Kidney (tissue), 14 donors: ENCODE measurements around the gene LRRC49. TPM values are rescaled to one million over a fixed set of nuclear protein-coding genes. Genes with fewer than 3 reads are reported as not detected.

Experiments used
- DNase-seq, 5 donors: peaks; one replicate each; pipeline ENCODE4 v3.0.0-alpha.2; 2013 to 2020
- FAIRE-seq: peaks from 2 replicates; lab custom pipeline; 2012; peaks lifted over from hg19 to GRCh38; lab: Jason Lieb, UNC
- H3K27ac ChIP-seq, 2 donors: one replicate each; pipeline ENCODE4 v1.7.0; 2013; ENCODE audit warnings: low read depth in 2 of 2, low read length in 2 of 2, inconsistent platforms in 1 of 2
- H3K27me3 ChIP-seq: one replicate; pipeline ENCODE4 v1.7.1; 2013; ENCODE audit warnings: low read length, inconsistent platforms; ENCODE audit not compliant: control insufficient read depth, insufficient read depth
- H3K36me3 ChIP-seq, 3 donors: one replicate each; pipeline versions ENCODE4 v1.7.0 to v1.7.1; 2013; ENCODE audit warnings: low read length in 3 of 3, control low read depth in 1 of 3, inconsistent platforms in 1 of 3; ENCODE audit not compliant: insufficient read depth in 3 of 3, control insufficient read depth in 2 of 3
- H3K4me1 ChIP-seq, 3 donors: one replicate each; pipeline versions ENCODE4 v1.7.0 to v1.7.1; 2013; ENCODE audit warnings: low read length in 3 of 3, inconsistent platforms in 1 of 3, low read depth in 1 of 3; ENCODE audit not compliant: control insufficient read depth in 2 of 3, insufficient read depth in 2 of 3
- H3K4me3 ChIP-seq, 3 donors: one replicate each; pipeline versions ENCODE4 v1.7.0 to v1.8.1; 2013; ENCODE audit warnings: low read length in 3 of 3, control low read depth in 1 of 3, inconsistent platforms in 1 of 3
- H3K9ac ChIP-seq, 3 donors: one replicate each; pipeline versions ENCODE4 v1.7.0 to v1.7.1; 2013; ENCODE audit warnings: low read length in 3 of 3, control low read depth in 1 of 3, inconsistent platforms in 1 of 3
- H3K9me3 ChIP-seq, 3 donors: one replicate each; pipeline versions ENCODE4 v1.7.0 to v1.7.1; 2013; ENCODE audit warnings: low read length in 3 of 3, control low read depth in 1 of 3, inconsistent platforms in 1 of 3; ENCODE audit not compliant: control insufficient read depth in 2 of 3, insufficient read depth in 1 of 3
- intact Hi-C: fragments of 100-400 bp; cut with DNase I; formaldehyde crosslinking; loops from one replicate; pipeline ENCODE4 v1.11.1; 2022
- polyA plus RNA-seq: library from polyadenylated mRNA; stranded (reverse); fragments of 350-450 nt; fragmentation: Illumina TruSeq; extraction: RNeasy Lipid Tissue Mini Kit (QIAGEN cat#74804); gene quantifications from one replicate; pipeline ENCODE4 v1.2.3, GENCODE V29; 2014; ENCODE audit warnings: low read depth, low replicate concordance; ENCODE audit not compliant: insufficient read depth
- total RNA-seq: library from RNA; stranded (reverse); fragmentation: NEBNext Ultra II Directional; extraction: Animal tissue kit (Norgen Biotek cat#: 25700); gene quantifications from one replicate; pipeline ENCODE4 v1.2.1, GENCODE V29; 2021
- TF ChIP-seq, protein P1 (sequence below): IDR thresholded peaks from 3 replicates; pipeline ENCODE4 v1.5.1; 2012; ENCODE audit warnings: mild to moderate bottlenecking, moderate library complexity, borderline replicate concordance; ENCODE audit not compliant: insufficient read depth; ENCODE audit errors: extremely low read depth
- donor health status: control.
- donor health status: control.
- donor health status: control.
- donor health status: control.
- donor health status: control.
- donor health status: DM: yes; HTN: yes; CAD: no.
- donor health status: Normal renal cell carcinoma (clear cell type).

Gene LRRC49
- total and polyA plus RNA-seq, 2 donors from 2014 or later, result 13.2 to 14.2 TPM

DNA sequence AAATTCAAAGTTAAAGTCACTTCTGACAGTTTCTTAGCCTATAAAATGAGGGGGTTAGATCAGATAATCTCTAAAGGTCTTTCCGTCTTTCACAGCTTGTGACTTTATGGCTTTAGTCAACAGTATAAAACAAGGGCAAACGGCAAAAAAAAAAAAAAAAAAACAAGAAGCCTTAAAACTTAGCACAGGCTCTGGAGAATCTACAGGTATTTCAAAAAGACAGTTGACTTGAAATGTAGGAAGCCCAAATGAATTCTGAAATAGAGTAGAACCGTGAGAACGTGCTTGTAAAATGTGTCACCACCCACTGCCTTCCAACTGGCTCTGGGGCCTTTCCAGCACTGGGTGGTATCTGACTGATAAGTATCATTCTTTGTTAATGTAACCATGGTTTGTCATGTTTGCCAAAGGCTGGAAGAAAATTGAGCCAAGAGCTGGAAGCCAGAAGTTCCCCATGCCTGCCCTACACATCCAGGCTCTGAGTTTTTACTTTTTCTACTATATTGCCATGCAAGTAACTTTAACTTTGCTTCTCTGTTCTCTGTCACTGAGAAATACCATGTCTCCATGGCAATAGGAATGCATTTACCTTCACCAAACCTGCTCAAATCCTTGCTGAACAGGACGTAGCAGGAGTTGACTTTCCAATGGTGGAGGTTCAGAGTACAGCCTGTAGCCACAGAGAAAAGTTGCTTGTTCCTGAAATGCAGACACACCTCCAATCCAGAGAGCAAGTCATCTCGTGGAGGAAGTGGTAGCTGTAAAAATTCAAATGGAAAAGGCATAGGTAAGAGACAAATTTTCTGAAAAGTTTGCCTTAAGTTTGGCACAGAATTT lies 186.8 kb downstream of the LRRC49 start:
- Histone ChIP-seq H3K4me1 (peaks cover 0 to 13% (median 0%) of the 10 kb centered on the region in 3 donors), H3K36me3 (no peaks in the 10 kb centered on the region), H3K27ac (peak overlapping the region; percentile 7 to 18), H3K9ac (no peak overlapping the region), H3K27me3 (no peaks in the 10 kb centered on the region), H3K4me3 (no peak overlapping the region), H3K9me3 (no peaks in the 10 kb centered on the region)
- FAIRE-seq (no peak), DNase-seq (peak in 2 of 5 donors; percentile 42 to 47)
- TF ChIP-seq, protein P1, sequence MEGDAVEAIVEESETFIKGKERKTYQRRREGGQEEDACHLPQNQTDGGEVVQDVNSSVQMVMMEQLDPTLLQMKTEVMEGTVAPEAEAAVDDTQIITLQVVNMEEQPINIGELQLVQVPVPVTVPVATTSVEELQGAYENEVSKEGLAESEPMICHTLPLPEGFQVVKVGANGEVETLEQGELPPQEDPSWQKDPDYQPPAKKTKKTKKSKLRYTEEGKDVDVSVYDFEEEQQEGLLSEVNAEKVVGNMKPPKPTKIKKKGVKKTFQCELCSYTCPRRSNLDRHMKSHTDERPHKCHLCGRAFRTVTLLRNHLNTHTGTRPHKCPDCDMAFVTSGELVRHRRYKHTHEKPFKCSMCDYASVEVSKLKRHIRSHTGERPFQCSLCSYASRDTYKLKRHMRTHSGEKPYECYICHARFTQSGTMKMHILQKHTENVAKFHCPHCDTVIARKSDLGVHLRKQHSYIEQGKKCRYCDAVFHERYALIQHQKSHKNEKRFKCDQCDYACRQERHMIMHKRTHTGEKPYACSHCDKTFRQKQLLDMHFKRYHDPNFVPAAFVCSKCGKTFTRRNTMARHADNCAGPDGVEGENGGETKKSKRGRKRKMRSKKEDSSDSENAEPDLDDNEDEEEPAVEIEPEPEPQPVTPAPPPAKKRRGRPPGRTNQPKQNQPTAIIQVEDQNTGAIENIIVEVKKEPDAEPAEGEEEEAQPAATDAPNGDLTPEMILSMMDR, result no peak
- intact Hi-C loops, result no loop called here

DNA sequence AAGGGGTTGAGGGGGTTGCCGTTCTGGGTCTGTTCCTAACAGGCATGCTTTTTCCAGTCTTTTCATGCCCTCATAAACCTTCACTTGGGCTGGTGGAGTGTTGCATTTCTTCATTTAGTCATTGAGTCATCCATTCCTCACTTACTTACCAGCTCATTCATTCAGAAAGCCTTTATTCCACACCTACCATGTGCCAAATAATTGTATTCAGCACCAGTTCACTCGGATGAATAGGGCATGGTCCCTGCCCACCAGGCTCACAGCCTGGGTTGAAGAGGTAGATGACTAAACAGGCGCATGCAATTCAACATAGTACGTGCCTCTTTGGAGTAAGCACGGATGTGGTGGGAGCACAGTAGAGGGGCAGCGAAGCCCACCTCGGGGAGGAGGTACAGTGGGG lies 187.5 kb downstream of the LRRC49 start:
- peaks cover 0 to 13% (median 0%) of the 10 kb centered on the region in 3 donors for H3K4me1 ChIP-seq
- H3K9me3 ChIP-seq, result no peaks in the 10 kb centered on the region
- no peak overlapping the region for H3K9ac ChIP-seq
- peak overlapping the region; percentile 18 to 41 for H3K27ac ChIP-seq
- FAIRE-seq, result no peak
- no peaks in the 10 kb centered on the region for H3K27me3 ChIP-seq
- no peak overlapping the region for H3K4me3 ChIP-seq
- TF ChIP-seq, protein P1, result no peak
- H3K36me3 ChIP-seq, result no peaks in the 10 kb centered on the region
- no peak for DNase-seq
- intact Hi-C loops, result no loop called here

DNA sequence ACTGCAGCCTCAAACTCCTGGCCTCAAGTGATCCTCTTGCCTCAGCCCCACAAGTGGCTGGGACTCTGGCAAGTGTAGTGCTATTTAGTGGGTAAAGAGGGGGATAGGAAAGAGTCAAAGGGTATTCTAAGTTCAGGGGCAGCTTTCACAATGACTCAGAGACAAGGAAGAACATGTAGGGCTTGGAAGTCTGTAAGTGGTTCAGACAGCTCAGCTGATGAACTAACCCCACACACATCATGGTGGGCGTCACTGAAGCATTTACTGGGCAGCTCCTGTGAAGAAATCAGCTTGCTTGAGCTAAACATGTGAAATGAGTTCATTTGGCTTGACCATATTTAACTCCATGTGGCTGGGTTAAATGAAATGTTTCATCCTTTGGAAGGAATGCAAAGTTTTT lies 188.1 kb downstream of the LRRC49 start:
- H3K9me3 ChIP-seq, result no peaks in the 10 kb centered on the region
- intact Hi-C loops, result no loop called here
- H3K27ac ChIP-seq, result no peak overlapping the region
- FAIRE-seq (no peak), DNase-seq (no peak)
- H3K4me3 ChIP-seq, result no peak overlapping the region
- peaks cover 0 to 13% (median 0%) of the 10 kb centered on the region in 3 donors for H3K4me1 ChIP-seq
- no peaks in the 10 kb centered on the region for H3K27me3 ChIP-seq
- no peaks in the 10 kb centered on the region for H3K36me3 ChIP-seq
- H3K9ac ChIP-seq, result no peak overlapping the region
- TF ChIP-seq, protein P1, result no peak
